H9 (cell line): Measurements from ENCODE around the gene PDK4. TPM values are rescaled to one million over a fixed set of nuclear protein-coding genes. Genes with fewer than 3 reads are reported as not detected.

Source experiments
- DNase-seq: peaks from one replicate; pipeline ENCODE4 v3.0.0-alpha.2; 2017
- H2AFZ ChIP-seq: one replicate; pipeline ENCODE4 v1.6.1; 2013; ENCODE audit warnings: mild to moderate bottlenecking, low read length, control low read depth, moderate library complexity
- H2AK5ac ChIP-seq: 2 replicates; pipeline ENCODE4 v1.6.1; 2013; ENCODE audit warnings: low read length, control low read depth, mixed read lengths; ENCODE audit not compliant: insufficient read length
- H2BK120ac ChIP-seq: one replicate; pipeline ENCODE4 v1.6.1; 2013; ENCODE audit warnings: low read depth, mild to moderate bottlenecking, low read length, control low read depth, inconsistent platforms; ENCODE audit not compliant: poor library complexity, severe bottlenecking
- H2BK12ac ChIP-seq: 2 replicates; pipeline ENCODE4 v1.6.1; 2013; ENCODE audit warnings: low read length, control low read depth, mixed read lengths, low read depth; ENCODE audit not compliant: insufficient read length
- H2BK15ac ChIP-seq: 2 replicates; pipeline ENCODE4 v1.6.1; 2013; ENCODE audit warnings: low read depth, low read length, control low read depth
- H2BK20ac ChIP-seq: one replicate; pipeline ENCODE4 v1.6.1; 2013; ENCODE audit warnings: low read depth, mild to moderate bottlenecking, low read length, control low read depth, inconsistent platforms; ENCODE audit not compliant: poor library complexity, severe bottlenecking
- H2BK5ac ChIP-seq: 2 replicates; pipeline ENCODE4 v1.6.1; 2013; ENCODE audit warnings: low read length, control low read depth, mixed read lengths; ENCODE audit not compliant: insufficient read length
- H3K14ac ChIP-seq: 2 replicates; pipeline ENCODE4 v1.6.1; 2013; ENCODE audit warnings: low read length, control low read depth; ENCODE audit not compliant: insufficient read depth
- H3K18ac ChIP-seq: 2 replicates; pipeline ENCODE4 v1.6.1; 2013; ENCODE audit warnings: low read depth, mild to moderate bottlenecking, mixed read lengths, low read length, control low read depth; ENCODE audit not compliant: insufficient read length
- H3K23ac ChIP-seq: 2 replicates; pipeline ENCODE4 v1.6.1; 2013; ENCODE audit warnings: low read length, control low read depth, mixed read lengths, low read depth; ENCODE audit not compliant: insufficient read length
- H3K23me2 ChIP-seq: 2 replicates; pipeline ENCODE4 v1.6.1; 2013; ENCODE audit warnings: low read depth, mild to moderate bottlenecking, mixed read lengths, low read length, control low read depth; ENCODE audit not compliant: insufficient read length, poor library complexity, severe bottlenecking
- H3K27ac ChIP-seq: 2 replicates; pipeline ENCODE4 v1.5.1; 2013; ENCODE audit warnings: low read length, control low read depth, mixed read lengths, low read depth; ENCODE audit not compliant: insufficient read length
- H3K27me3 ChIP-seq: 2 replicates; pipeline ENCODE4 v1.6.1; 2013; ENCODE audit warnings: low read length, control low read depth, inconsistent platforms; ENCODE audit not compliant: insufficient read depth
- H3K4ac ChIP-seq: 2 replicates; pipeline ENCODE4 v1.6.1; 2013; ENCODE audit warnings: low read depth, mild to moderate bottlenecking, control low read depth, inconsistent platforms, low read length, moderate library complexity
- H3K4me1 ChIP-seq: 2 replicates; pipeline ENCODE4 v1.6.1; 2013; ENCODE audit warnings: low read length, control low read depth, inconsistent platforms; ENCODE audit not compliant: insufficient read depth
- H3K4me2 ChIP-seq: 2 replicates; pipeline ENCODE4 v1.6.1; 2013; ENCODE audit warnings: low read length, control low read depth, mixed read lengths; ENCODE audit not compliant: insufficient read length, insufficient read depth
- H3K56ac ChIP-seq: 2 replicates; pipeline ENCODE4 v1.6.1; 2013; ENCODE audit warnings: low read depth, mild to moderate bottlenecking, mixed read lengths, low read length, control low read depth; ENCODE audit not compliant: insufficient read length
- H3K79me1 ChIP-seq: 2 replicates; pipeline ENCODE4 v1.6.1; 2013; ENCODE audit warnings: low read depth, mild to moderate bottlenecking, moderate library complexity, low read length, control low read depth, inconsistent platforms; ENCODE audit not compliant: insufficient read depth, poor library complexity, severe bottlenecking
- H3K79me2 ChIP-seq: 2 replicates; pipeline ENCODE4 v1.6.1; 2013; ENCODE audit warnings: low read length, control low read depth, inconsistent platforms; ENCODE audit not compliant: insufficient read depth
- H3K9ac ChIP-seq: 2 replicates; pipeline ENCODE4 v1.6.1; 2013; ENCODE audit warnings: low read length, control low read depth, mixed read lengths; ENCODE audit not compliant: insufficient read length; ENCODE audit errors: extremely low read depth
- H3K9me3 ChIP-seq: one replicate; pipeline ENCODE4 v1.6.1; 2013; ENCODE audit warnings: low read depth, low read length, inconsistent platforms; ENCODE audit not compliant: control insufficient read depth
- H3T11ph ChIP-seq: one replicate; pipeline ENCODE4 v1.6.1; 2013; ENCODE audit warnings: mild to moderate bottlenecking, low read length, control low read depth, inconsistent platforms
- H4K20me1 ChIP-seq: one replicate; pipeline ENCODE4 v1.6.1; 2013; ENCODE audit not compliant: control insufficient read depth, insufficient read length, insufficient read depth
- H4K5ac ChIP-seq: 2 replicates; pipeline ENCODE4 v1.6.1; 2013; ENCODE audit warnings: low read depth, mild to moderate bottlenecking, mixed read lengths, low read length, control low read depth; ENCODE audit not compliant: insufficient read length
- H4K8ac ChIP-seq: replicated peaks from 2 replicates; pipeline ENCODE4 v1.6.1; 2013; ENCODE audit warnings: low read length, control low read depth, mixed read lengths, low read depth; ENCODE audit not compliant: insufficient read length
- H4K91ac ChIP-seq: 2 replicates; pipeline ENCODE4 v1.6.1; 2013; ENCODE audit warnings: low read depth, mild to moderate bottlenecking, moderate library complexity, mixed read lengths, low read length, control low read depth; ENCODE audit not compliant: insufficient read length
- H3K27ac Mint-ChIP-seq, 3 experiments: 2 replicates in 2 of 3; 3 replicates in 1 of 3; pipeline ENCODE4 v1.8.0; 2020 to 2021; ENCODE audit warnings: mixed read lengths in 3 of 3, mild to moderate bottlenecking in 1 of 3, moderate library complexity in 1 of 3
- H3K27me3 Mint-ChIP-seq: 2 replicates; pipeline ENCODE4 v1.8.0; 2021; ENCODE audit warnings: low read depth, mild to moderate bottlenecking, moderate library complexity, mixed read lengths
- H3K36me3 Mint-ChIP-seq, 3 experiments: 2 replicates in 2 of 3; 3 replicates in 1 of 3; pipeline ENCODE4 v1.8.0; 2020 to 2021; ENCODE audit warnings: low read depth in 3 of 3, mixed read lengths in 3 of 3; ENCODE audit not compliant: insufficient read depth in 1 of 3
- H3K4me1 Mint-ChIP-seq, 2 experiments: 2 replicates each; pipeline ENCODE4 v1.8.0; 2020; ENCODE audit warnings: mixed read lengths in 2 of 2
- H3K4me3 Mint-ChIP-seq, 2 experiments: 2 replicates in 1 of 2; 3 replicates in 1 of 2; pipeline ENCODE4 v1.8.0; 2020 to 2021; ENCODE audit warnings: mild to moderate bottlenecking in 2 of 2, mixed read lengths in 2 of 2, moderate library complexity in 1 of 2
- H3K9me3 Mint-ChIP-seq, 2 experiments: 2 replicates in 1 of 2; 3 replicates in 1 of 2; pipeline ENCODE4 v1.8.0; 2020; ENCODE audit warnings: mild to moderate bottlenecking in 2 of 2, mixed read lengths in 2 of 2, moderate library complexity in 1 of 2
- total RNA-seq: library from RNA; stranded (reverse); gene quantifications from 2 replicates; pipeline ENCODE4 v1.2.1, GENCODE V29; 2021
- TF ChIP-seq, protein P1 (sequence below): fragments of 200-600 bp; sonication (generic); conservative IDR thresholded peaks from 3 replicates; pipeline ENCODE4 v1.8.0; 2021; ENCODE audit warnings: antibody characterized with exemption, mild to moderate bottlenecking

PDK4 gene
- total RNA-seq, 1 experiment from 2014 or later: not detected

- Histone ChIP-seq H2AK5ac (no peak overlapping the region), H2BK15ac (no peak overlapping the region), H4K8ac (no peak overlapping the region), H3K23ac (no peak overlapping the region), H3T11ph (no peak overlapping the region), H2BK12ac (no peak overlapping the region), H3K27ac (no peak overlapping the region), H2BK5ac (no peak overlapping the region), H3K4ac (no peak overlapping the region), H3K9ac (no peak overlapping the region), H4K91ac (no peak overlapping the region), H2BK120ac (no peak overlapping the region), H3K9me3 (no peaks in the 10 kb centered on the region), H3K4me1 (no peaks in the 10 kb centered on the region), H4K20me1 (no peaks in the 10 kb centered on the region), H2AFZ (no peak overlapping the region), H3K14ac (no peak overlapping the region), H3K23me2 (peaks cover 6% of the 10 kb centered on the region), H3K79me2 (no peaks in the 10 kb centered on the region), H2BK20ac (no peak overlapping the region), H3K56ac (no peak overlapping the region), H4K5ac (no peak overlapping the region), H3K27me3 (peaks cover 5% of the 10 kb centered on the region; the same call in 1 of the 2 replicates), H3K79me1 (no peaks in the 10 kb centered on the region), H3K18ac (no peak overlapping the region), H3K4me2 (no peak overlapping the region)
- no peaks in the 10 kb centered on the region for H3K9me3 Mint-ChIP-seq
- TF ChIP-seq, protein P1, sequence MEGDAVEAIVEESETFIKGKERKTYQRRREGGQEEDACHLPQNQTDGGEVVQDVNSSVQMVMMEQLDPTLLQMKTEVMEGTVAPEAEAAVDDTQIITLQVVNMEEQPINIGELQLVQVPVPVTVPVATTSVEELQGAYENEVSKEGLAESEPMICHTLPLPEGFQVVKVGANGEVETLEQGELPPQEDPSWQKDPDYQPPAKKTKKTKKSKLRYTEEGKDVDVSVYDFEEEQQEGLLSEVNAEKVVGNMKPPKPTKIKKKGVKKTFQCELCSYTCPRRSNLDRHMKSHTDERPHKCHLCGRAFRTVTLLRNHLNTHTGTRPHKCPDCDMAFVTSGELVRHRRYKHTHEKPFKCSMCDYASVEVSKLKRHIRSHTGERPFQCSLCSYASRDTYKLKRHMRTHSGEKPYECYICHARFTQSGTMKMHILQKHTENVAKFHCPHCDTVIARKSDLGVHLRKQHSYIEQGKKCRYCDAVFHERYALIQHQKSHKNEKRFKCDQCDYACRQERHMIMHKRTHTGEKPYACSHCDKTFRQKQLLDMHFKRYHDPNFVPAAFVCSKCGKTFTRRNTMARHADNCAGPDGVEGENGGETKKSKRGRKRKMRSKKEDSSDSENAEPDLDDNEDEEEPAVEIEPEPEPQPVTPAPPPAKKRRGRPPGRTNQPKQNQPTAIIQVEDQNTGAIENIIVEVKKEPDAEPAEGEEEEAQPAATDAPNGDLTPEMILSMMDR: no peak
- H3K4me1 Mint-ChIP-seq: peaks cover 4 to 10% of the 10 kb centered on the region in 2 experiments; a peak in 2 of 4 replicates
- no peak for DNase-seq
- no peak overlapping the region for H3K27ac Mint-ChIP-seq
- H3K4me3 Mint-ChIP-seq: no peak overlapping the region
- H3K27me3 Mint-ChIP-seq: peaks cover 73% of the 10 kb centered on the region
- H3K36me3 Mint-ChIP-seq: no peaks in the 10 kb centered on the region
Measured at GRCh38 chr7:95599069-95599468, 2.8 kb upstream of the PDK4 start.
